GM18526 (cell line): ENCODE results near the gene SPON1.

Experiments used
- POLR2A ChIP-seq: IDR thresholded peaks from 3 replicates; pipeline ENCODE4 v1.6.1; 2011; ENCODE audit not compliant: insufficient read length; ENCODE audit errors: extremely low read depth

Gene SPON1

DNA sequence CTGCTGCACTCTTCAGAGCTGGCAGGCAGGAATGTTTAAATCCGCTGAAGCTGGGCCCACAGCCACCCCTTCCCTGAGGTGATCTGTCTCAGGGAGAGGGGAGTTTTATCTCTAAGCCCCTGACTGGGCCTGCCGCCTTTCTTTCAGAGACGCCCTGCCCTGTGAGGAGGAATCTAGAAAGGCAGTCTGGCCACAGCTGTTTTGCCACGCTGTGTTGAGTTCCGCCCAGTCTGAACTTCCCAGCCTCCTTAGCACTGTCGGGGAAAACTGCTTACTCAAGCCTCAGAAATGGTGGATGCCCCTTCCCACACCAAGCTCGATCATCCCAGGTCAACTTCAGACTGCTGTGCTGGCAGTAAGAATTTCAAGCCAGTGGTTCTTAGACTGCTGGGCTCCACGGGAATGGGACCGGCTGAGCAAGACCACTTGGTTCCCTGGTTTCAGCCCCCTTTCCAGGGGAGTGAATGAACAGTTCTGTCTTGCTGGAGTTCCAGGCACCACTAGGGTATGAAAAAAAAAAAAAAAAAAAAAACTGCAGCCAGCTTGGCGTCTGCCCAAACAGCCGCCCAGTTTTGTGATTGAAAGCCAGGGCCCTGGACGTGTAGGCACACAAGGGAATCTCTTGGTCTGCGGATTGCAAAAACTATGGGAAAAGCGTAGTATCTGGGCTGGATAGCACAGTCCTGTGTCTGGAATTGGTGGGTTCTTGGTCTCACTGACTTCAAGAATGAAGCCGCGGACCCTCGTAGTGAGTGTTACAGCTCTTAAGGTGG is 127.4 kb downstream of the SPON1 start:
- TF ChIP-seq POLR2A, result no peak

DNA sequence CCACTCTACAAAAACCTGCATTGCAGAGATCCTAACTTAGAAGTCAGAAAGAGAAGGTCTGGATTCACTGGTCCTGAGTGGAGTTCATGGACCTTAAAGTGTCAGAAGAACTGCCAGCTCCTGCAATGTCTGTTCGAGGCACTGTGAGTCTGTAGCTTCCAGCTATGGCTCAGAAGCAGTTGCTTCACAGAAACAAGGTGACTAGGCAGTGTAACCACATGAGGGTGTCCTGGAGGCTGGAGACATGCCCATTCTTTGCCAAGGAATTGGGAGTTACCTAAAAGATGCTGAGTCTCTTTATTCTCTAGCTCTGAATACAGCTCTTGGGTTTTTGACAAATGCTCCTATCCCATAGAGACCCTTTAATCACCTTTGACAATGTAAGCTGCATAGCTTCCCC is 130.5 kb downstream of the SPON1 start:
- no peak for TF ChIP-seq POLR2A

DNA sequence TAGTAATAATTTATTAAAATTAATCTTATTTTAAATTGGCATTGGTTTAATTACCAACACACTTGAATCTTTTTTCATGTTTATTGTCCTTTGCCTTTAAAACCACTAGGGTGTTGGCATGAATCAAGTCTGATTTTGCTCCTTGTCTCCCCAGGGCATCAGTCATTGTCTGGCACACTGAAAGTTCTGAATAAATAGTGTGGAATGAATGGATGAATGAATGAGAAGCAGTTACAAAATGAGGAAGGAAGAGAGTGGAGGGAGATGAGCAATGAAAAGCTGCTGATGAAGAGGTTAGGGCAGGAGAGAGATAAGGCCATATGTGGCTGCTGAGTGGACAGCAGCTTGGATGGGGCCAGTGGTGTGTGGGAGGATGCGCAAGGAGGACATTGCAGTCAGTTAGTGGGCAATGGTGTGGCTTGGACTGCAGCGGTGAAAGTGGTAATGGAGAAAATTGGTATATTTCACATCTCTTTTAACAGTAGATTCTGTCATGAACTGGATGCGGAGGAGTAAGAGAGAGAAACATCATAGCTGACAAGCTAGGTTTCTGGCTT is 132.0 kb downstream of the SPON1 start:
- no peak for TF ChIP-seq POLR2A

DNA sequence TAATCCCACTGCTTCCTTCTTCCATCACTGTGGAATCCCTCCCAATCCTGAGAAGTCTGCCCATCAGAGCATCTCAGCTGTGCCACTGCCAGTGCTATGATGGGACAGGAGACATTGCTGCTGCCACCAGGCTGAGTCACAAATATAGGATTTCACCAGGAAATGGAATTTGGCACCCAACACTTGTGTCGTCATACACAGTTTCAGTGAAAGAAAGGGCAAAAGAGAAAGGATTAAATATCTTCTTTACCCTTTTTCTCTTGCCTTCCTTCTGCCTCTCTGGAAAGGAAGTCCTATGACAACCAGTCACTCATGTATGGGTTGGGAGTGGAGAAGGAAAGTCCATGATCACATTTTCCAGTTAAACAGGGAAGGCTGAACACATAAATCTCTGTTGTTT is 133.4 kb downstream of the SPON1 start:
- no peak for TF ChIP-seq POLR2A

DNA sequence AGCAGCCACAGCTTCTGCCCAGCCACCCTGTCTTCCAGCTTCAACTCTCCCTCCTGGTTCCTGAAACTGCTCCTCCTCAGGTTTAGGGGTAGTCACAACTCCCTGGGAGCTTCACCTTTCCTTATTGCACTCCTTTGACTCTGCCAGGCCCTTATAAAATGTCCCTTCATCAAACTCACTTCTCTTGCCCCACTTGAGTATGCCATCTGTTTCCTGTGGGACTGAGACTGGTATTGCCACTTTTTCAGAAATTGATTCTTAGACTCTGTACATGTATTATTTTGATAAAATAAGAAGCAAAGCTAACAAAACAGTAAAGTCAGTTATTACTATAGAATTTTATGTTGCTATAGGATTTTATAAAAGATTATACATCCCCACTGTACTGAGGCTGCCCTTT is 134.1 kb downstream of the SPON1 start:
- no peak for TF ChIP-seq POLR2A

DNA sequence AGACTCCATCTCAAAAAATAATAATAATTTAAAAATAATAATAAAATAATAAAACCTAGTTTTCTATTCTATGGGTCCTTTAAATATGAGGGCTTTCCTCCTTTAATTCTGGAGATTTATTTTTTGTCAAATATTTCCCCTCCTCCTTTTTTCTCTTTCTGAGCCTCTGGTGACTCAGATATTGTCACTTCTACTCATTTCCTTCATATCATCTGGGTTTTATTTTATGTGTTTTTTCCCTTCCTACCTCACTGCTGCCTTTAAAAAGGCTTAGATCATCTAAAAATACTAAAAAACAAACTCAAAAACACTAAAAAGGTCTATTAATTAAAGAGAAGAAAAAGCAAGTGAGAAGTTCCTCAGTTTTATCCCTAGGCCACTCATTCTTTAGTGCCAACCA is 138.9 kb downstream of the SPON1 start:
- TF ChIP-seq POLR2A, result no peak

DNA sequence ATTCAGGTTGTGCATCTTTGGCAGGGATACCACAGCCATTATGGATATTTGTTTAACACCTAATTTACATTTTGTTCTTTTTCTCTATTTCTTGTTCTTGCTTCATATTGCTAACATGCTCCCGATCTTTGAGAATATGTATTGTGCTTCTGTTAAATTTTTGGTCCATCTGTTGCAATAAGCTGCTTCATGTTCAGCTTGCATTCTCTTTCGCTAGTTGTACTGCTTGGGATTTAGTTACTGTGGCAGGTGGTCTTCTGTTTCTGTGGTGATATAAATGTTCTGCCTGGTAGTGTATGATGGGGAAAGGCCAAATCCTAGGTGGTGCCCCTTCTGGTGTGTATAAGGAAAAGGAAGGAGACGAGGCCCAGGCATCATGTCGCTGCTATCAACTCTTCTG is 140.2 kb downstream of the SPON1 start:
- TF ChIP-seq POLR2A, result no peak

DNA sequence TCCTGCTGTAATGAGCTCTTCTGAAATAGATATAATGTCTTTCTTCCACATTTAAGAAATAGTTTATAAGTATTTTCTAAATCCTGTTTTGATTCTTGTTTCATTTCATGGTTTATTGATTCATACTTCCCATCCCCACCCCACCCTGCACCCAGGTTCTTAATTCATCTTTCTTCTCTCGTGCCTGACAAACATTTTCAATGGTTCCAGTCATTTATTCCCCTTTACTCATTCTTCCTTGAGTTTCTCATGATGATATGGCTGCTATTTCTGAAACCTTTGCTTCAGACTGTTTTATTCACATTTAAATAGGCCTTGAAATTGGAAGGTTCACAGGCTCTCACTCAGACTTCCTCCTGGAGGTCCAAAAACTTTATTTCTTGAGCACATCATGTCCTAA is 142.9 kb downstream of the SPON1 start:
- no peak for TF ChIP-seq POLR2A

DNA sequence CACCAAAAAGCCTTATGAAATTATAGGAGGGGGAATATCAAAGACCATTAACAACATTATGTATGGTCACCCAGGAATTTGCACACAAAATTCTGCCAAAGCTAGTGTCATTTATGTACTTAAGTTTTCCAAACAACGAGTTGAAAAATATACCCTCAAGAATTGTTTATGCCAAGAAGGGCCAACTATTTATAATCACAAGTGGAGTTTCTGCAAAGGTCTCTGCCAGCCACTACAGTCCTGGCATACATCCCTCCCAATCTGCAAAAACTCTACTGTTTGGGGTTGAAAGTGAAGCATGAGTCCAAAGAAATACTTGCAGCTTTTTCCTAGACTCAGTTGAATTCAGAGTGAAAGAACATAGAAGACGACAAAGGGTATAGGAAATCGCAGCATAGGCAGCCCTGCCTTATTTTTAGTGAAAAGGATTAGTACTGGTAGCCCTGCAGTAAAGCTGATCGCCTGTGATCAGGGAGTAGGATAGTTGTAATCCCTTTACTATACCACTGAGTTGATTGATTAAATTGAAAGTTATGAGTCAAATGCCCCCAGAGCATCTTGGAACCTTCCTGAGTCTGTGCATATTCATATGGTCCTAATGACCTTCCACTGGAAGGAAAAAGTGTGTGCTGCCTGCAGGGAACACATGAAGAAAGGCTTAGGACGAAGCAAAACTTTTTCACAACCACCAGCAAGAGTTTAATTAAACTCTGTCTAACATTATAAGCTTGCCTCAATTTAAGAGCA is 144.0 kb downstream of the SPON1 start:
- TF ChIP-seq POLR2A, result no peak

DNA sequence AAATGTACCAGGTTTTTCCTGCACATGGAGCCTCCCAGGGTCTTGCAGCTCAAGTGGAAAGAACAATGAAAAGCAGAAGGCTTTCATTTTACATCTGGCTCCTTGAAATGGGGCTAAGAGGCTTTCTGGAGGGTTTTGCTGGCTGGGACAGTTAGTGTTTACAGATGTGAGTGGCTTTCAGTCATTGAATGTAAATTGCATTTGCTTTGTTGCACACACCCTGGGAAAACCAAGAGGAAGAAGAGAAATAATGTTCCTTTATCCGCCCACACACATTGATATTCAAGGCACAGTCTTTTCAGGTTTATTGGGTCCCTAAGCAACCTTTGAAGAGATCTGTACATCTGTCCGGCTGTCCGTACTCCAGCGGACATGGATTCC is 144.5 kb downstream of the SPON1 start:
- no peak for TF ChIP-seq POLR2A

DNA sequence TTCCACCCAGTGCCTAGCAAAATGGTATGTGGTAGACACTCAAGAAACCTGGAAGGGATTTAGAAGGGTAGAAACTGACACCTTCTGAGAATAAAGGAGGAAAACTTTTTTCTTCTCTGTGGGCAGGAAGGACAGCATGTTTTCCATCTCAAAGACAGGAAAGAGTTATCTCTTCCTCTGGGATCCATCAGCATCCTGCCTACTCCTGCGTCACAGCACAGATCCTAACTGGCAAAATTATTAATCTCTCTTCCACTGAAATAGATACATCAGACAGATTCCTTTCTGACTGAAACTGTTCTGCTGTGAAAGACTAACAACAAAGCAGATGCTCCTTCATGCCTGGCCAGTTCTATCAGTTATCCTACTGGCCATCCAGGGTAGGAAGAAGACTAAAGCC is 147.2 kb downstream of the SPON1 start:
- no peak for TF ChIP-seq POLR2A

DNA sequence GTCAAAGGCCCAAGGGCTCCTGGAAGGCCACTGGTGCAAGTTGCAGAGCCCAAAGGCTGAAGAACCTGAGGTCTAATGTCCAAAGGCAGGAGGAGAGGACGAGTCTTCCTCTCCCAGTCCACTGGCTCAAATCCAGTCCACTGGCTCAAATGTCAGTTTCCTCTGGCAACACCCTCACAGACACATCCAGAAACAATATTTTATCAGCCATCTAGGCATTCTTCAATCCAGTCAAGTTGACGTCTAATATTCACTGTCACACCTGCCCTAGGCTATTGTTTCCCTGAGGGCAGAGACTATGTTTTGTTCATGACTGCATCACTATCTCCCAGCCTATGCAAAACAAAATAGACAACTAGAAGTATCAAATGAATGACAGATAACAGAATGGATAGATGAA is 148.1 kb downstream of the SPON1 start:
- TF ChIP-seq POLR2A, result no peak

DNA sequence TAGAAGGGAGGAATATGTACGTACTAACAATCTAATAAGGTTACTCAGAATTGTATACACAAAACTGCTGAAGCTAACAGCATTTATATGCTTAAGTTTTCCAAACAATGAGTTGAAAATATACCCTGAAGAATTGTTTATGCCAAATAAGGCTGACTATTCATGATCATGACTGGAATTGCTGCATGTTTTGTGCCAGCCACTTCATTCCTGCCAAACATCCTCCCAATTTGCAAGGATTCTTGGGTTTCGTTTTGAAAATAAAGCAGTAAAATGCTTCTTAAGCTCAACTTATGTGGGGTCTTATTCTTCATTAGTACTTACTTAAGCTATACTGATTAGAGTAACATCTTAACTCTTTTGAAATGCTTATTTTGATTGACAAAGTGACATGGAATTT is 149.0 kb downstream of the SPON1 start:
- no peak for TF ChIP-seq POLR2A

DNA sequence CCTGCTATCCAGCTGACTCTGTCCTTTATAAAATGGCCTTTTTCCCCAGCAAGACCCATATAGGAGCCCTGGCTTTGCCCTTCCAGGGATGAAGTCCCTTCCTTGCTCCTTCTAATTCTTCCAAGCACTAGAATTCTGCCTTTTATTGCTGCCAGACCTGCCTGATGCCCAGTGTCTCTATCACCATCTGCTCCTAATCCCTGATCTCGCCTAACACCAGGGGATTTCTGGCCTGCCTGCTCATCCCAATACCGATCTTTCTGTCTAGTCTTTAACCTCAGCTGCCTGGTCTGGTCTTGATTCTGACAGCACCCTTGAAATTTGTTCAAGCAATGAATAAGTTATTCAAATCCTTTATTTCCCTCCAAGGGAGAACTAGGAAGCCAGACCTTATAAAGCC is 150.2 kb downstream of the SPON1 start:
- no peak for TF ChIP-seq POLR2A

DNA sequence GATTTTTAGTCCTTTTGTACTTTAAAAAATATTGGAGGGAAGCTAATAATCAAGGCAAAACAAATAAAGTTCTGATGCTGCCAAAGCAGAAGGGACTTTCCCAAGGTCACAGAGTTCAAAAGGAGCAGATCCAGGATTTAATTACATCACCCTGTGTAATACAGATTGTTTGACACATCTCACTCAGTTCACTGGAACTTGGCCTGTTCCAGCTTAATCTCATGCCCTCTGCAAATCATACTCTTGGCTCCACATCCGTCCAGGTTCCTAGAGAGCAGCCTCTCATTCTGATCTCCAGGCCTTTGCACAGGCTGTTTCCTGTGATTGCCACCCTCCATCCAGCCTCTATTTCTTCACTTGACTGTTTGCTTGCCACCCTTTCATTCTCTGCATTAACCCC is 151.7 kb downstream of the SPON1 start:
- no peak for TF ChIP-seq POLR2A

DNA sequence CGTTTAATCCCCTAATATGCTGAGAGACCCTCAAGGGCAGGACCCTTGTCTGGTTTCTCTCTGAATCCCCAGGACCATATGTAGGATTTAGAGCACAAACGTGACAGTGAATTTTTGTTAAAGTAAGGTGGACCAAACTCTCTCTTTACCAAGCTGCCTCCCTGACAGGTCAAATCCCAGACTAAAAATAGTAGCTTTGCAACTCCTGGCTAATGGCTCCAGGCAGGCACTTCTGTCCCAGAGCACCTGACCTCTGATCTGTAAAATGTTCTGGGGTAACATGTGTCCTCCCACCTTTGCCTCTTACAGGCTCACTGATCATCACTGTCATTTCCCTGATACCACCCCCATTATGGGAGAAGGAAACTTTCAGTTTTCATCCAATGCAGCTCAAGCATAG is 152.3 kb downstream of the SPON1 start:
- TF ChIP-seq POLR2A, result no peak
